Measurements from ENCODE around the gene PTGER4. TPM values are rescaled to one million over a fixed set of nuclear protein-coding genes. Genes with fewer than 3 reads are reported as not detected.

PTGER4 gene
- total RNA-seq, 1 experiment from 2014 or later: 28.5 TPM

- H3K27ac Mint-ChIP-seq (ENCODE audit: unreplicated experiment): no peak overlapping the region
- intact Hi-C loops (cut with micrococcal nuclease; ENCODE audit: unreplicated experiment): no loop called here
- H3K4me1 Mint-ChIP-seq (ENCODE audit: low read depth, unreplicated experiment): peaks cover 9% of the 10 kb centered on the region
- CTCF ChIA-PET: interaction anchor here (0.7 kb wide), 1 partner anchor 615 kb away, joined by 3 read pairs; no protein-coding TSS in a partner anchor
- no peaks in the 10 kb centered on the region for H3K36me3 Mint-ChIP-seq (ENCODE audit: insufficient read depth, unreplicated experiment)
- BruUV-seq (replicated peaks): no TSS peak
- H3K27me3 Mint-ChIP-seq (ENCODE audit: unreplicated experiment): no peaks in the 10 kb centered on the region
- no peak overlapping the region for H3K4me3 Mint-ChIP-seq (ENCODE audit: low read depth, unreplicated experiment)
- no peak for TF ChIP-seq CTCF (IDR thresholded peaks at IDR 0.05; ENCODE audit: unreplicated experiment)
- DNase-seq: no peak
- no peaks in the 10 kb centered on the region for H3K9me3 Mint-ChIP-seq (ENCODE audit: low read depth, unreplicated experiment)
These were observed 13.1 kb upstream of the PTGER4 start for GRCh38 chr5:40666657-40667056.

- no peak for DNase-seq
- TF ChIP-seq CTCF (IDR thresholded peaks at IDR 0.05; ENCODE audit: unreplicated experiment): no peak
- no TSS peak for BruUV-seq (replicated peaks)
- no peaks in the 10 kb centered on the region for H3K27me3 Mint-ChIP-seq (ENCODE audit: unreplicated experiment)
- H3K9me3 Mint-ChIP-seq (ENCODE audit: low read depth, unreplicated experiment): no peaks in the 10 kb centered on the region
- peaks cover 9% of the 10 kb centered on the region for H3K4me1 Mint-ChIP-seq (ENCODE audit: low read depth, unreplicated experiment)
- no peak overlapping the region for H3K4me3 Mint-ChIP-seq (ENCODE audit: low read depth, unreplicated experiment)
- H3K27ac Mint-ChIP-seq (ENCODE audit: unreplicated experiment): no peak overlapping the region
- CTCF ChIA-PET: interaction anchor here (0.7 kb wide), 1 partner anchor 616 kb away, joined by 3 read pairs; no protein-coding TSS in a partner anchor
- no peaks in the 10 kb centered on the region for H3K36me3 Mint-ChIP-seq (ENCODE audit: insufficient read depth, unreplicated experiment)
- intact Hi-C loops (cut with micrococcal nuclease; ENCODE audit: unreplicated experiment): no loop called here
These were observed 12.5 kb upstream of the PTGER4 start for GRCh38 chr5:40667161-40667663.

GRCh38 chr5:40669606-40670390, 9.9 kb upstream of the PTGER4 start:
- CTCF ChIA-PET: interaction anchor here (0.6 to 0.7 kb wide), 3 partner anchors 10 to 957 kb away, joined by 3 to 7 read pairs (median 3); partner anchors contain the start of gene PTGER4
- no peaks in the 10 kb centered on the region for H3K36me3 Mint-ChIP-seq (ENCODE audit: insufficient read depth, unreplicated experiment)
- H3K9me3 Mint-ChIP-seq (ENCODE audit: low read depth, unreplicated experiment): no peaks in the 10 kb centered on the region
- no peaks in the 10 kb centered on the region for H3K27me3 Mint-ChIP-seq (ENCODE audit: unreplicated experiment)
- peaks cover 9% of the 10 kb centered on the region for H3K4me1 Mint-ChIP-seq (ENCODE audit: low read depth, unreplicated experiment)
- no peak for TF ChIP-seq CTCF (IDR thresholded peaks at IDR 0.05; ENCODE audit: unreplicated experiment)
- H3K4me3 Mint-ChIP-seq (ENCODE audit: low read depth, unreplicated experiment): no peak overlapping the region
- intact Hi-C loops (cut with micrococcal nuclease; ENCODE audit: unreplicated experiment): no loop called here
- H3K27ac Mint-ChIP-seq (ENCODE audit: unreplicated experiment): no peak overlapping the region
- no peak for DNase-seq
- no TSS peak for BruUV-seq (replicated peaks)

GRCh38 chr5:40672425-40672824, 7.3 kb upstream of the PTGER4 start:
- no peaks in the 10 kb centered on the region for H3K27me3 Mint-ChIP-seq (ENCODE audit: unreplicated experiment)
- H3K36me3 Mint-ChIP-seq (ENCODE audit: insufficient read depth, unreplicated experiment): no peaks in the 10 kb centered on the region
- BruUV-seq (replicated peaks): no TSS peak
- H3K27ac Mint-ChIP-seq (ENCODE audit: unreplicated experiment): no peak overlapping the region
- intact Hi-C loops (cut with micrococcal nuclease; ENCODE audit: unreplicated experiment): no loop called here
- no peak for TF ChIP-seq CTCF (IDR thresholded peaks at IDR 0.05; ENCODE audit: unreplicated experiment)
- no peak for DNase-seq
- H3K9me3 Mint-ChIP-seq (ENCODE audit: low read depth, unreplicated experiment): no peaks in the 10 kb centered on the region
- peaks cover 15% of the 10 kb centered on the region for H3K4me1 Mint-ChIP-seq (ENCODE audit: low read depth, unreplicated experiment)
- CTCF ChIA-PET: no interaction called here
- H3K4me3 Mint-ChIP-seq (ENCODE audit: low read depth, unreplicated experiment): no peak overlapping the region
